GM10266 (cell line): ENCODE data around the gene TMEM63C.
"Not testable (repeated sequence)": the region's sequence is repeated elsewhere in the genome, so short reads cannot be mapped to it uniquely, and the experiment has no call there.

Source experiments
- DNase-seq: peaks from one replicate; pipeline ENCODE4 v3.0.0; 2012; ENCODE audit errors: extremely low spot score
- TF ChIP-seq, protein P1 (sequence below): IDR thresholded peaks from 2 replicates; pipeline ENCODE4 v1.5.1; 2012; ENCODE audit warnings: mild to moderate bottlenecking, low read depth; ENCODE audit not compliant: control insufficient read depth, insufficient read depth; ENCODE audit errors: missing control alignments

TMEM63C gene

DNA sequence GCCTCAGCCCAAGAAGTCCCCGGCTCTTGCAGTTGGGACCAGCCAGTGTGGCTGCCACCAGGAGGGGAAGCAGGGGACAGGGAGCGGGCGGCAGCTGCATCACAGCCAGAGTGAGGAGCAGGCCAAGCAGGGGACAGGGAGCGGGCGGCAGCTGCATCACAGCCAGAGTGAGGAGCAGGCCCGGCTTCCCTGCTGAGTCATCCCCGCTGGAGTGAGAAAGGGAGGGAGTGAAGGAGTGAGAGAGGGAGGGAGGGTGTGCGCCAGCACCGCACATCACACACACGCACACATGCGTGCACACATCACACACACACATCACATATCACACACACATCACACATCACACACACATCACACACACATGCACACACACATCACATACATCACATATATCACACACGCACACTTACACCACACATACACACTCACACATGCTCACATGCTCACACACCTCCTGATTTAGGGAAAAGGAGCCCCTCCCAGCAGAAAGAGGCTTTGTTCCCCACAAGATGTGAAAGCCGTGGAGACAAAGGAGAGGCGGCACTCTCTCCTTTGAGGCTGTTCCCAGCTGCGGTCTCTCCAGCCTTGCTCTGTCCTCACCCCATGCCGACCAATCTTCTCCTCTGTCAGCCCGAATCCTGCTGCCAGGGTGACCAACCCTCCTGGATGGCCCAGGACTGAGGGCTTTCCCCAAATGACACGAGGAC lies 23.3 kb upstream of the TMEM63C start:
- DNase-seq = peak; percentile 6
- TF ChIP-seq, protein P1, sequence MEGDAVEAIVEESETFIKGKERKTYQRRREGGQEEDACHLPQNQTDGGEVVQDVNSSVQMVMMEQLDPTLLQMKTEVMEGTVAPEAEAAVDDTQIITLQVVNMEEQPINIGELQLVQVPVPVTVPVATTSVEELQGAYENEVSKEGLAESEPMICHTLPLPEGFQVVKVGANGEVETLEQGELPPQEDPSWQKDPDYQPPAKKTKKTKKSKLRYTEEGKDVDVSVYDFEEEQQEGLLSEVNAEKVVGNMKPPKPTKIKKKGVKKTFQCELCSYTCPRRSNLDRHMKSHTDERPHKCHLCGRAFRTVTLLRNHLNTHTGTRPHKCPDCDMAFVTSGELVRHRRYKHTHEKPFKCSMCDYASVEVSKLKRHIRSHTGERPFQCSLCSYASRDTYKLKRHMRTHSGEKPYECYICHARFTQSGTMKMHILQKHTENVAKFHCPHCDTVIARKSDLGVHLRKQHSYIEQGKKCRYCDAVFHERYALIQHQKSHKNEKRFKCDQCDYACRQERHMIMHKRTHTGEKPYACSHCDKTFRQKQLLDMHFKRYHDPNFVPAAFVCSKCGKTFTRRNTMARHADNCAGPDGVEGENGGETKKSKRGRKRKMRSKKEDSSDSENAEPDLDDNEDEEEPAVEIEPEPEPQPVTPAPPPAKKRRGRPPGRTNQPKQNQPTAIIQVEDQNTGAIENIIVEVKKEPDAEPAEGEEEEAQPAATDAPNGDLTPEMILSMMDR = no peak

DNA sequence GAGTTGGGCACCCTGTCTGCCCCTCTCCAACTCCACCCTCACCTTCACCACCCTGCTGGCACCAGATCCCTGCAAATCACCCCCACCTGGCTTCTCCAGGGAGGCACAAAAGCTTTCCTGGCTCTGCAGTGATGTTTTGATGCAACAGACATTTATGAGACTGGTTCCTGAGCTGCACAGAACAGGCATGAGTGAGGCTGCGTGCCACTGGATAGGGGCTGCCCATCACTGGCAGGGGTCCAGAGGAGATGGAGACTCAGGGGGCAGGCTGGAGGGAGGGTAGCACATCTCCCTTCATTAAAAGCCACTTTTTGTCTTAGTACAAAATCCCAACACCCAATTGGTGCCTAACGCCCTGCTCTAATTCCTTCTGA lies 22.7 kb upstream of the TMEM63C start:
- no peak for DNase-seq
- TF ChIP-seq, protein P1 = no peak

DNA sequence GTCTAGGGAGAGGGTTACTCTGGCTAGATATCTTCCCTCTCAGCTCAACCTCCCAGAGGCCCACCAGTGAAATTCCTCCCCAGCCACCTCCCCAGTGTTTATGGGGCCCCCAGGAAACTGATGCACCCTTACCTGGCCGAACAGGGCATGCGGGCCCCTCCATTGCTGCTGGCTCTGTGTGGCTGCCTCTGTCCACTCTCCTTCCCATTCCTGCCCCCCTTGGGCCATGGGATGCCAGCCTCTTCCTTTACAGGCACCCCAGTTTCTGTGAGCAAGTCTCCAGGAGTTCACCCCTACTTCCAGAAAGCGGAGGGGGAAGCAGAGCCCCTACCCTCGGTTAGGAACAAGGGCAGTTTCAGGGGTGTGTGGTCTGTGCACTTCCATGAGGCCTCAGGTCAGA lies 20.6 kb upstream of the TMEM63C start:
- no peak for DNase-seq
- TF ChIP-seq, protein P1 = no peak

DNA sequence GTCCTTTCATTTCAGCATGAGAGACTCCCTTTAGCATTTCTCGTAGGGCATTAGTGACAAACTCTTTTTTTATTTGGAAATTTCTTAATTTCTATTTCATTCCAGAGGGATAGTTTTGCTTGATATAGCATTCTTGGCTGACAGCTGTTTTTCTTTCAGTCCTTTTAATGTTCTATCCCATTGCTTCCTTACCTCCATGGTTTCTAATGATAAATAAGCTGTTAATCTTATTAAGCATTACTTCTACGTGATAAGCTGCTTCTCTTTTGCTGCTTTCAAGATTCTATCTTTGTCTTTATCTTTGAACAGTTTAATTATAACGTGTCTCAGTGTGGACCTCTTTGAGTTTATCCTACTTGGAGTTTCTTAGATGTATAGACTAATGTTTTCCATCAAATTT lies 11.6 kb upstream of the TMEM63C start:
- DNase-seq = no peak

DNA sequence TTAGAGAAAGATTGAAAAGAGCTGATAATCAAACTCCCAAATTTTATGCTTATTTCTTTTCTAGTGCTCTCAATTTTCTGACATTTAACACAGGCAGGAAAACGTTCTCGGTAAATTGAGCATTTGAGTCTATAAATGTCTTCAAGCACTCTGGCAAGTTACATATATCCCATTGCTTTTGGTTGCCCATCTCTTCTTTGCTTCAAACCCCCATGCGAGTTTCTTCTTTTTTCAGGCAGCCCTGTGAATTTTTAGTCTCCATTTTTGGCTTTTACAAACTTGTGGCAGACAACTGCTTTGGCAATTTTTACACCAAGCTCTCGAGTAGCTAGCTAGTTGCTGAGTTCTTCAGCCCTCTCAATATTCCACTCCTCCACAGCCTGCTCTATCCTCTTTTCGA lies 8.7 kb upstream of the TMEM63C start:
- TF ChIP-seq, protein P1 = no peak
- no peak for DNase-seq

More for the DNA sequence above, 11.6 kb upstream of the TMEM63C start:
- TF ChIP-seq, protein P1 = no peak

DNA sequence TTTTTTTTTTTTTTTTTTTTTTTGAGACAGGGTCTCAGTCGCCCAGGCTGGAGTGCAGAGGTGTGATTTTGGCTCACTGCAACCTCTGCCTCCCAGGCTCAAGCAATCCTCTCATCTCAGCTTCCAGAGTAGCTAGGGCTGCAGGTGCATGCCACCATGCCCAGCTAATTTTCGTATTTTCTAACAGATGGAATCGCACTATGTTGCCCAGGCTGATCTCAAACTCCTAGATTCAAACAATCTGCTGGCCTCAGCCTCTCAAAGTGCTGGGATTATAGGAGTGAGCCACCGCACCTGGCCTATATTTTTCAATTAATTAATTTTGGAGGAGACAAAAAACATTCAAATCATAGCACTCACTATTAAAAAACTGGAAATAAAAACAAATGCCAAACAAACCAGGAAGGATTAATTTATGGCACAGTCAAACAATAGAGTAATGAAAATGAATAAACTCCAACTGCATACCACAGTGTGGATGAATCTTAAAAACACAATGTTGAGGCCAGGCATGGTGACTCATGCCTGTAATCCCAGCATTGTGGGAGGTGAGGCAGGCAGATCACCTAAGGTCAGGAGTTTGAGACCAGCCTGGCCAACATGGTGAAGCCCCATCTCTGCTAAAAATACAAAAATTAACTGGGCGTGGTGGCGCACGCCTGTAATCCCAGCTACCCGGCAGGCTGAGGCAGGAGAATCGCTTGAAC lies 7.5 kb upstream of the TMEM63C start:
- not testable (repeated sequence) for DNase-seq

DNA sequence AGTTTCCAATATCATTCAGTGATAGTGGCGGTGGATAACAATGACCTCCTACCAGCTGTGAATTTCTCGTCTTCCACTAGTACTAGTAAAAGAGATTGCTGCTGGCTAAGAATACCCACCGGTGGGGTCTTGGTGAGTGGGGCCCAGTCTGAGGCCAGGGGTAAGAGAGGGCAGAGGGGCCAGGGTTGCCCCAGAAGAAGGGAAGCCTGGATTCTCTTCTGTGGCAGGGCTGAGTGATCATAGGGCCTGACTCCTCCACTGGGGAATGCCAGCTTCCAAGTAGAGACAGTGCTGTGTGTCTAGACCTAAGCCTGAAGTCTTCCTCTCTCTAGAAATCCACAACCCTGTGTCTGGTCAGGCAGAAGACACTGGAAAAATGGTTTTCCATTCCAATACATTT lies 5.8 kb upstream of the TMEM63C start:
- TF ChIP-seq, protein P1 = no peak
- DNase-seq = no peak

DNA sequence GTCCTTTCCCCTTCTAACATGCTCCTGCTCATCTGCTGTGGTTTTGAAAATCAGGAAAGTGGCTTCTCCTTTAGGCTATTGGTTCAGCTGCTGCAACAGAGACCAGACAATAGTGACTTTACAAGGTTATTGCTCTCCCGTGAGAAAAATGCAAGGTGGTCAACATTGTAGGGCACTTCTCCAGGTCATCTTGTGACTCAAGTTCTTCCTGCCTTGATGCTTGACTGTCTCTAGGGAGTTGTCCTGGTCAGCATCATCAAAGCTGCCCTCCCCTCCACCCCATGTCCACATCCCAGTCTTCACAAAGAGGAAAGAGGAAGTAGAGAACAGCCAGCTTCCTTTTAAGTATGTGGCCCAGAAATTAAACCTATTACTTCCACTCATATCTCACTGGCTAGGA lies 3.9 kb upstream of the TMEM63C start:
- TF ChIP-seq, protein P1 = no peak
- no peak for DNase-seq
